Activated T-helper 2 cell treated with anti-CD3 and anti-CD28 coated beads, Interferon-gamma antibody, Interleukin-2, Interleukin-4, amounts not matched to agents 10 μg/mL and 5 μg/mL and 100 μg/mL, durations not matched to agents 14 hours and 24 hours and 36 hours (primary cell): ENCODE results near the gene P3H1. TPM values are rescaled to one million over a fixed set of nuclear protein-coding genes. Genes with fewer than 3 reads are reported as not detected.

ENCODE experiments used
- DNase-seq: peaks from one replicate; pipeline ENCODE4 v3.0.0; 2021; ENCODE audit warnings: low spot score
- H3K27ac Mint-ChIP-seq: one replicate; pipeline ENCODE4 v1.8.0; 2021; ENCODE audit warnings: mixed read lengths
- H3K27me3 Mint-ChIP-seq: one replicate; pipeline ENCODE4 v1.8.0; 2021; ENCODE audit warnings: low read depth, mixed read lengths
- H3K36me3 Mint-ChIP-seq: one replicate; pipeline ENCODE4 v1.8.0; 2021; ENCODE audit warnings: low read depth, mixed read lengths
- H3K4me1 Mint-ChIP-seq: one replicate; pipeline ENCODE4 v1.8.0; 2021; ENCODE audit warnings: low read depth, mixed read lengths
- H3K4me3 Mint-ChIP-seq: one replicate; pipeline ENCODE4 v1.8.0; 2021; ENCODE audit warnings: low read depth, mild to moderate bottlenecking, moderate library complexity, mixed read lengths
- H3K9me3 Mint-ChIP-seq: one replicate; pipeline ENCODE4 v1.8.0; 2021; ENCODE audit warnings: mixed read lengths
- intact Hi-C: fragments of 100-400 bp; cut with micrococcal nuclease; formaldehyde crosslinking; loops from one replicate; pipeline ENCODE4 v1.15.1; 2023
- total RNA-seq: library from RNA; stranded (reverse); gene quantifications from 2 replicates; pipeline ENCODE4 v1.2.3, GENCODE V29; 2022

The P3H1 gene
- total RNA-seq, 1 donor from 2014 or later = 47.9 TPM

DNA sequence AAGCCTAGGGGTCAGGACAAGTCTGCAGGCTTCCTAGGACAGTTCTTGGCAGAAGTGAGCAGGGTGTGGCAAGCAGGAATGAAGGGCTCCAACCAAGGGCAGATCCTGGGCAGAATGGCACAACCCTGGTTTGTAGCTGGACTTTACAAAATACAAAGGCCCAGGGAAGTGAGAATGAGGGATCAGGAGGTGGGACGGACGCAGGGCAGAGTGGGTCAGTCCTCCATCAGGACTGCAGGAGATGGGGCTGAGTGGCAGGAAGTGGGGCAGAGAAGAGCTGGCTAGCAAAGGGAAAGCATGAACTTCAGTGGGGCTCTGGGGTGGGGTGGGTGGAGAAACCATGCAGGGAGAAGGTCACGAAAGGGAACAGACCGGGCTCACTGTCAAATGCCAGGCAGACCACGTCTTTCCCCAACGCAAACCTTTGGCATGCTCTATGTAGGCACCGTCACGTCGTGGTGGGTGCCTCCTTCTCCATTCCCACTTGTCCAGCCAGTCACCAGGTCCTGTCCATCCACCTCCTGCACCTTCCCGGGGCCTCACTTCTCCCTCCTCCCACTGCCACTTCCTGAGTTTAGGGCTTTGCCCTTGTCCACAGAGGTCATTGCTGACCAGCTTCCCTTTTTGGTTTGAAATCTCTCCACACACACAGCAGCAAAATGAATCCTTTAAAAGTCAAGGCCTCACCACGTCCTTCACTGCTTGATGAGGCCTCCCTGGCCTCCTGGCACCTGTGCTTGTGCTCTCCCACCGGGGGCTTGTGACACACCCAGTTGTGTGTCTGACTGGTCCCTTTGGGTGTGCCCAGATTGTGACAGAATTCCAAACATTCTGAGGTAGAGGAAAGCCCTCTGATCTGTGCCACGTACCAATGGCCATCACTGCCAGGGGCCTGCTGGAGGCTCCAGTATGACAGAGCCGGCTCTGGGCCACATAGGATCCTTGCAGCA is 18.1 kb downstream of the P3H1 start:
- Mint-ChIP-seq H3K9me3 (peaks cover 5% of the 10 kb centered on the region), H3K27me3 (no peaks in the 10 kb centered on the region), H3K4me1 (no peaks in the 10 kb centered on the region), H3K36me3 (peaks cover 63% of the 10 kb centered on the region), H3K27ac (no peak overlapping the region), H3K4me3 (no peak overlapping the region)
- no peak for DNase-seq
- intact Hi-C loops = loop anchor here (5.0 kb wide), 1 partner anchor 171 kb away; no protein-coding TSS in a partner anchor

DNA sequence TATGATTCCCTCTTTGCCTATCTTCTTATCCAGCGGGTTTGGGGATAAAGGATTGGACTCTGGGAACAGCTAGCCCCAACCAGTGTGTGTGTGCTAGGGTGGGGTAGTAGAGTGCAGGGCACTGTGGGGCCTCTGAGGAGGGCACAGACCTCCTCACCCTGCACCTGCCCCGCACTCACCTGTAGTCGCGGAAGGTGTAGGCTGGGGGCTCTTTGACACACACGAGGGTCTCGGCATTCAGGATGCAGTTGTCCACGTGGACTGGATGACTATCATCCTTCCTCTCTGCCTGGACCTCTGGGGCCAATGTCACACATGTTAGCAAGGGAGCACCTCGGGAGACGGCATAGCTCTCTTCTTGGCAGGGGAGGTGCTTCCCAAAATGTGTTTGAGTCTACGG is 18.8 kb downstream of the P3H1 start:
- intact Hi-C loops = loop anchor here (5.0 kb wide), 1 partner anchor 171 kb away; no protein-coding TSS in a partner anchor
- DNase-seq = no peak
- H3K36me3 Mint-ChIP-seq = peaks cover 58% of the 10 kb centered on the region

DNA sequence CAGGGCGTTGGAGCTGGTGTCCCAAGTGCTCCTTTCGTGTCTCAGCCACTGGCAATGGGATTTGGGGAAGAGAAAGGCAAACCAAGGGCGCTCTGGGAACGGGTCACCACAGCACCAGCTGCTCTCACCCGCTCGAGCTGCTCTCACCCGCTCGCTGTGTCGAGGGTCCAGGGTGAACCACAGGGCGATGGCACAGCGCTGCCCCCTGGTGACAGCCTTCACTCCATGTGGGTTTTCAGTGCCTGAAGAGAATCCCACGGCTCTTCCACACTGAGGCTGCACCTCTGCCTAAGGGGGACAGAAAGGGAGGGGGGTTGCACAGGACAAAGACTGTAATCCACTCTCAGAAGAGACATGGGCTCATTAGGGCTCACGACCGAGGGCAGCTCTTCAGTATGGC is 19.7 kb downstream of the P3H1 start:
- Mint-ChIP-seq H3K4me1 (no peaks in the 10 kb centered on the region), H3K9me3 (peaks cover 5% of the 10 kb centered on the region), H3K4me3 (no peak overlapping the region), H3K27ac (no peak overlapping the region), H3K36me3 (peaks cover 49% of the 10 kb centered on the region), H3K27me3 (no peaks in the 10 kb centered on the region)
- DNase-seq = no peak
- intact Hi-C loops = loop anchor here (5.0 kb wide), 1 partner anchor 170 kb away; no protein-coding TSS in a partner anchor

More for the DNA sequence above, 18.8 kb downstream of the P3H1 start:
- Mint-ChIP-seq H3K9me3 (peaks cover 5% of the 10 kb centered on the region), H3K4me3 (no peak overlapping the region), H3K4me1 (no peaks in the 10 kb centered on the region), H3K27ac (no peak overlapping the region), H3K27me3 (no peaks in the 10 kb centered on the region)

DNA sequence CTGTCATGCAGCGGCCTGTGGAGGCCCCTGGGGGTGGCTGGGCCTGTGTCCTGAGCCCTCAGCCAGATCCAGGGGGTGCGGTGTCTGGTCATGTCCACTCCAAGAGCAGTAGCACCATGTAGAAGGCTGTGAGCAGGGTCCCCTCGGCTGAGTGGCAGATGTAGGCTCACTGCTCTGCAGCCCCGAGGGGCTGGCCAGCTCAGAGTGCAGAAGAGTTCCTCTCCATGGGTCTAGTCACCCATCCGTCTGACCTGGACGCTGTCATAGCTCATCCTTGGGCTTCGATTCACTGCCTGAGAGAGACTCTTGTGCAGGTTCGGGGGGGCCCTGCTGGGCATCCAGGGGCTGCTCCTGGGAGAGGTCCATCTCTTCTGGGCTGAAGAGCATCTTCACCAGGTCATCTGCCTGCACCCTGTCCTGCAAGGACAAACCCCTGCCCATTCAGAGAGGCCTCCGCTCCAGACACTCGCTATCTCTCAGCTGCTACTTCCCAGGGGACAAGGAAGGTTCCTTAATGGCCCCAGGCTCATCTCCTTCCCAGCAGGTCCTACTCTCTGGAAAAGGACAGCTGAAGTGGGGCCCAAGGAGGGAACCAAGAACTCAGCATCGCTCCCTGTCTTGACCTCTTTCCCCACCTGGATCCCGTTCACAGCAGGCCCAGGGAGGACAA is 20.3 kb downstream of the P3H1 start:
- intact Hi-C loops = loop anchor here (5.0 kb wide), 1 partner anchor 169 kb away; no protein-coding TSS in a partner anchor
- Mint-ChIP-seq H3K36me3 (peaks cover 44% of the 10 kb centered on the region), H3K27ac (no peak overlapping the region), H3K9me3 (peaks cover 1% of the 10 kb centered on the region), H3K27me3 (no peaks in the 10 kb centered on the region), H3K4me3 (no peak overlapping the region), H3K4me1 (no peaks in the 10 kb centered on the region)
- DNase-seq = no peak

DNA sequence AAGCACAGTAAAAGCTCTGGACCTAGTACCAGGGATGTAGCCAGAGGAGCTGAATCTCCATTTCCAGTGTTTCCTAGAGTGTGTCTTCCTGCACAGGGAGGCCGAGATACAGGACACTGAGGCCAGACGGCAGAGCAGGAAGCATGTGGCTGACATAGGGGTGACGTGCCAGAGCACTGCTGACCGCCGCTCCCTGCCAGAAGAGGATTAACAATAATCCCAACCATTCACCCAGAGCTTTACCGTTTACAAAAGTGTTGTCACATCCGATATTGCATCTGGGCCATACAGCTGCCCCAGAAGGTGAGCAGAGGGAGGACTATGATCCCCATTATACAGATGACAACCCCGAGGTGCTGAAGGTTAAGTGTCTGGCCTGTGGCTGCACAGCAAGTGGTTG is 21.0 kb downstream of the P3H1 start:
- no peaks in the 10 kb centered on the region for H3K9me3 Mint-ChIP-seq
- H3K4me3 Mint-ChIP-seq = no peak overlapping the region
- intact Hi-C loops = loop anchor here (5.0 kb wide), 1 partner anchor 169 kb away; no protein-coding TSS in a partner anchor

DNA sequence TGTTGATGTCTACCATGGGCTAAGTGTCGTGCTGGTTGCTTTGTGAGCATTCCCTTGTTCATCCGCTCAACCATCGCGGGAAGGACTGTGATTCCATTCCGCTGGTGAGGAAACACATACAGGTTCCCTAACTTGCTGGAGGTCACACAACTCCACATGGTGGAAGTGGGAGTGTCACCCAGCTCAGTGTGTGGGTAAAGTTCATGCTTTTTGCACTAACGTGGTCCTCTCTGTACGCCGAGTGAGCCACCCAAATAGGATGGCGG is 22.7 kb downstream of the P3H1 start:
- intact Hi-C loops = no loop called here
- no peak overlapping the region for H3K4me3 Mint-ChIP-seq
- H3K4me1 Mint-ChIP-seq = no peaks in the 10 kb centered on the region
- H3K27me3 Mint-ChIP-seq = no peaks in the 10 kb centered on the region
- no peak for DNase-seq
- no peak overlapping the region for H3K27ac Mint-ChIP-seq
- H3K9me3 Mint-ChIP-seq = no peaks in the 10 kb centered on the region
- peaks cover 29% of the 10 kb centered on the region for H3K36me3 Mint-ChIP-seq

More for the DNA sequence above, 21.0 kb downstream of the P3H1 start:
- H3K36me3 Mint-ChIP-seq = peaks cover 42% of the 10 kb centered on the region
- H3K27me3 Mint-ChIP-seq = no peaks in the 10 kb centered on the region
- no peak overlapping the region for H3K27ac Mint-ChIP-seq
- DNase-seq = no peak
- no peaks in the 10 kb centered on the region for H3K4me1 Mint-ChIP-seq

DNA sequence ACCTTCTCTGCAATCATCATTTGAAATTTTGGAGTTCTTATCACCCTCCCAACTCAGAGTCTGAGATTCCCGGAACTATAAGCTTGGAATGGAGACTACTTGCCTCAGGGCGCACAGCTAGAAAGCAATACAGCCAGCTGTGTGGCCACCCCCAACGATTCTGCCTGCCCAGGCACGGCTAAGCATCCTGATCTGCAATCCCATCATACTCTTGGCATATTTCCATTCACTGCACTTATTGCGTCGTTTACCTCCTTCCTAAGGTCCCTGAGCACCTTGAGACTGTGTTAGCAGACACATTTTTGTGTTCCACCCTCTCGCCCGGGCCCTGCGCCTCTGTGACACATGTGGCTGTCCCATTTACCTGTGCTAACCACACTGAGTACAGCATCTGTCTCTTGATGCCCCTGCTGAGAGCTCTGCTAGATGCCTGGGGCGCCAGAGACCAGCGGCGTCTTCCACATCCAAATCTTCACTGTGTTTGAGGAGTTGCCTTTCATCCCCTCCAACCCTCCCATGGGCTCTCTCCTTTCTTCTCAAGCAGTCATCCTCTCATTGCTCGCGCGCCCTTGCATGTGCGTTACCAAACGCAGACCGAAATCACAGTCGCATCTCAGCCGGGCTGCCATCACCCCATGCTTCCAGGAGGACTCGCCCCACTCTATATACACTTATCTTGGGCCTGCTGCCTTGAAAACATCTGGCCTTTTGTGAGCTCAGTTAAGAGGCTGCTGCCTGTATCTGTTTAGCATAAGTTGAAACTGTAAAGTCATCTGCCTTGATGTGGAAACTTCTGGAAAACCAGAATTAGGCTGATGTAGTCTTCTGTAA is 23.3 kb downstream of the P3H1 start:
- Mint-ChIP-seq H3K9me3 (no peaks in the 10 kb centered on the region), H3K27me3 (no peaks in the 10 kb centered on the region), H3K4me3 (no peak overlapping the region), H3K27ac (no peak overlapping the region), H3K4me1 (no peaks in the 10 kb centered on the region), H3K36me3 (peaks cover 24% of the 10 kb centered on the region)
- DNase-seq = no peak
- intact Hi-C loops = no loop called here

DNA sequence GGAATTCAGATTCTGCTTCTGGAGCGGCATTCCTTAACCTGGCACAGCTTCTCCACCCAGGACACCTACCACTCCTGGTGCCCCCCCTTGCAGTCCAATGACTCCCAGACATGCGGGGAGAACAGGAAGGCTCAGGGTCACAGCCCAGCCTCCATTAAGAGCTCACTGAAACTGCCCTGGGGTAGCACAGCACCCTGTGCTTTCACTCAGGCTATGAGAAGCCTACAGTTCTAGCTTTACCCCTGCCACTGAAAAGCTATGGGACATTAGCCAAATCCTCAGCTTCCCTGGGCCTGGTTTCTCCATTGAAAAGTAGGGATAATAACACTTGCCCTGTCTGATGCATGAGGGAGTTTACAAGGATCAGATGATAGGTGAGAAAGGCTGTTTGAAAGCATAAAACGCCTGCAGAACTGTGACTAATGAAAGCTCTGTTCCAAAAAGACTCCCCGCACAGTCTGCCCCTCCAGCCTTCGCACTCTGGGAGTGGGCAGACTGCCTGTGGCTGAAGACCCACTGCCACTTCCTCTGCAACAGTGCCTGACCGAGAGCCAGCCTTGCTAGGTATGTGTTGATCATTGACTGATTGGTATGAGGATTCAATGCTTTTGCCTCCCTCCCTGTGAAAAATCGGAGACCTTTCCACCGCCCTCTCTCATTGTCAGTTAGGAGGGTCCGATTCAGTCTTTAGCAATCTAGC is 24.1 kb downstream of the P3H1 start:
- intact Hi-C loops = no loop called here
- H3K4me3 Mint-ChIP-seq = no peak overlapping the region
- no peaks in the 10 kb centered on the region for H3K9me3 Mint-ChIP-seq
- H3K36me3 Mint-ChIP-seq = peaks cover 16% of the 10 kb centered on the region
- no peaks in the 10 kb centered on the region for H3K27me3 Mint-ChIP-seq
- no peaks in the 10 kb centered on the region for H3K4me1 Mint-ChIP-seq
- DNase-seq = no peak
- H3K27ac Mint-ChIP-seq = no peak overlapping the region

DNA sequence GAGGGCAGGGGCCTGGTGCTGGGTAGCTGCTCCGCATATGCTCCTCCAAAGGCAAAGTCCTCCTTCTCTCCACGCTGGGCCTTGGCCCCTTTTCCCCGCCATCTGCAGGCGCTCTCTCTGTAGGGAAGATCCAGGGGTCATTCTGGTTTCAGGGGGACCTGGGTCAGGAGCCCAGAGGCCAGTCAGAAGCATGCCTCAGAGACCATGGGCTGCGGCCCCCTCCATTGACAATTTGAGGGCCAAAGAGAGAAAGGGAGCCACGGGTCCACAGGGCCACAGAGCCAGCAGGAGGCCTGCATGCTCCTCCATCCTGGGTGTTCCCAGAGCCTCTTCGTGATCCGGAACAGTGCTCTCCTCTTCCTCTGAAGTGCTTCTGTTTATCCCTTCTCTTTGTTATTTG is 24.7 kb downstream of the P3H1 start:
- Mint-ChIP-seq H3K27ac (no peak overlapping the region), H3K4me3 (no peak overlapping the region), H3K36me3 (peaks cover 13% of the 10 kb centered on the region), H3K9me3 (no peaks in the 10 kb centered on the region), H3K27me3 (no peaks in the 10 kb centered on the region), H3K4me1 (peaks cover 3% of the 10 kb centered on the region)
- intact Hi-C loops = no loop called here
- no peak for DNase-seq

DNA sequence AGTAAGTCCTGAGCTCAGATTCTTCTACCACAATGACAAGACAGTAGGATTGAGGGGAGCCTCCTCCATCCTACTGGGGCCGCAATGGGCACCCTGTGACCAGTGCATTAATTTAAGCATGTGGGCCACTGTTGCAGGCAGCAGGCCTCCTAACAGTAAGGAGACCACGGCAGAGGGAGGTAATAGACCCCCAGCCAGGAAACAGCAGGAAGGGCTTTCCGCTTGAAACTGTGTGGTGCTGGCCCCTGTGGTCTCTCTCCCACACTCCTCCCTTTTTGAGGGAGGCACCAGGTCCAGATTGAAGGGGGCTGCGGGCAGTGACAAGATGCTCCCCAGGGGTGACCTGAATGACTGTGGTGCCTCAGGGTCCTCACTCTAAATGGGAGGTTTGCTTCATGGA is 25.1 kb downstream of the P3H1 start:
- peaks cover 8% of the 10 kb centered on the region for H3K36me3 Mint-ChIP-seq
- DNase-seq = no peak
- intact Hi-C loops = no loop called here
- H3K4me1 Mint-ChIP-seq = peaks cover 7% of the 10 kb centered on the region
- no peak overlapping the region for H3K27ac Mint-ChIP-seq
- H3K27me3 Mint-ChIP-seq = no peaks in the 10 kb centered on the region
- no peaks in the 10 kb centered on the region for H3K9me3 Mint-ChIP-seq
- H3K4me3 Mint-ChIP-seq = no peak overlapping the region

DNA sequence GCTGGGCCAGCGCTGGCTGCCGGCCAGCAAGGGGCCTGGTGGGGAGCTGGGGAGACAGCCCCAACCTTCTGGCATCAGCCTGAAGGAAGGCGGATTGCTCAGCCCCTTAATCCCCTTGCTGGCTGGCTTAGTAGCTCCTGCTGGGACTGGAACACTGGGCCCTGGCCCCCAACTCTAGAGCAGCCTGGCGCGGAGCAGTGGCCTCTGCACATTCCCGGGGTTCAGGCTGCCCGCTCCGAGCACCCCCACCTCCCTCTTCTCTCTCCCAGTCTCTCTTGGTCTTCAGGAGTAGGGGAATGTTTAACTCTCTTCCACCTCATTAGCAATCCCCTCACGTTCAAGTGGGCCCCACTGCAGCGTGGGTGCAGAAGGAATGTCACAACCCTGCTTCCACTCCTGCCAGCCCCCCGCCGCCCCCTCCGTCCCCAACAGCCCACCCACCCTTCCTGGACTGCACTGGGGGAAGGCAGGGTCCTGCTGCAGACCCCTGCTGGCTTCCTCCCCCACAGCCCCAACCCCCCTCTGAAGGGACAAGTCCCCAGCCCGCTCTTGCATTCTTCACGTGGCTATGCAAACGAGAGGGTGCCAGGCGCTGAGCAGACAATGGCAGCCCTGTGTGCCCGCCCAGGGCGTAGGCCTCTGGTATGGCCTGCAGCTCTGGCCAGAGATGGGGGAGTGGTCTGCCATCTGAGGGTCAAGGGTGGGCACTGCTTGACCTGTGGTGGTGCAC is 25.8 kb downstream of the P3H1 start:
- Mint-ChIP-seq H3K27me3 (no peaks in the 10 kb centered on the region), H3K4me1 (peaks cover 7% of the 10 kb centered on the region), H3K4me3 (no peak overlapping the region), H3K27ac (no peak overlapping the region), H3K9me3 (no peaks in the 10 kb centered on the region), H3K36me3 (peaks cover 3% of the 10 kb centered on the region)
- DNase-seq = no peak
- intact Hi-C loops = no loop called here
